Skeletal muscle tissue (tissue), 4 donors: ENCODE data around the gene SLC25A23. TPM values are rescaled to one million over a fixed set of nuclear protein-coding genes. Genes with fewer than 3 reads are reported as not detected.

Experiments
- H3K27ac ChIP-seq: one replicate; pipeline ENCODE4 v1.7.0; 2013; ENCODE audit warnings: mild to moderate bottlenecking, low read depth, low read length, inconsistent platforms
- H3K27me3 ChIP-seq, 3 donors: one replicate each; pipeline ENCODE4 v1.7.0; 2013; ENCODE audit warnings: low read length in 3 of 3; ENCODE audit not compliant: control insufficient read depth in 3 of 3, insufficient read depth in 3 of 3
- H3K36me3 ChIP-seq, 3 donors: one replicate each; pipeline ENCODE4 v1.7.0; 2013; ENCODE audit warnings: low read length in 3 of 3; ENCODE audit not compliant: control insufficient read depth in 3 of 3, insufficient read depth in 3 of 3
- H3K4me1 ChIP-seq, 3 donors: one replicate each; pipeline ENCODE4 v1.7.0; 2013; ENCODE audit warnings: low read length in 3 of 3, mild to moderate bottlenecking in 3 of 3; ENCODE audit not compliant: control insufficient read depth in 3 of 3, insufficient read depth in 3 of 3
- H3K4me3 ChIP-seq, 3 donors: one replicate each; pipeline ENCODE4 v1.7.0; 2013; ENCODE audit warnings: low read length in 3 of 3
- H3K9ac ChIP-seq, 3 donors: one replicate each; pipeline ENCODE4 v1.7.0; 2013; ENCODE audit warnings: low read length in 3 of 3, mild to moderate bottlenecking in 3 of 3, moderate library complexity in 2 of 3, low read depth in 1 of 3
- H3K9me3 ChIP-seq, 3 donors: one replicate each; pipeline ENCODE4 v1.7.0; 2013; ENCODE audit warnings: low read length in 3 of 3; ENCODE audit not compliant: control insufficient read depth in 3 of 3
- total RNA-seq: library from RNA; depleted of rRNA; stranded (reverse); fragments of >200 nt; gene quantifications from one replicate; pipeline ENCODE4 v1.2.3, GENCODE V29; 2014
- donor health status: Osteomylitis.

SLC25A23 gene
- total RNA-seq, 1 donor from 2014 or later, result 7.8 TPM

- Histone ChIP-seq H3K9me3 (peaks cover 0 to 5% (median 3%) of the 10 kb centered on the region in 3 donors), H3K4me1 (no peaks in the 10 kb centered on the region), H3K27ac (no peak overlapping the region), H3K9ac (no peak overlapping the region), H3K4me3 (no peak overlapping the region), H3K36me3 (no peaks in the 10 kb centered on the region), H3K27me3 (peaks cover 4 to 15% (median 8%) of the 10 kb centered on the region in 3 donors)
Observed at GRCh38 chr19:6495947-6496346, 36.4 kb upstream of the SLC25A23 start.

- H3K4me1 ChIP-seq, result no peaks in the 10 kb centered on the region
- no peaks in the 10 kb centered on the region for H3K36me3 ChIP-seq
- H3K27me3 ChIP-seq, result peaks cover 0 to 7% (median 4%) of the 10 kb centered on the region in 3 donors
- H3K9ac ChIP-seq, result no peak overlapping the region
- H3K9me3 ChIP-seq, result peaks cover 0 to 5% (median 3%) of the 10 kb centered on the region in 3 donors
- no peak overlapping the region for H3K4me3 ChIP-seq
- no peak overlapping the region for H3K27ac ChIP-seq
Observed at GRCh38 chr19:6494438-6495036, 34.9 kb upstream of the SLC25A23 start.

- Histone ChIP-seq H3K27me3 (peaks cover 0 to 5% (median 2%) of the 10 kb centered on the region in 3 donors), H3K9ac (no peak overlapping the region), H3K27ac (no peak overlapping the region)
Observed at GRCh38 chr19:6491802-6492592, 32.4 kb upstream of the SLC25A23 start.

DNA sequence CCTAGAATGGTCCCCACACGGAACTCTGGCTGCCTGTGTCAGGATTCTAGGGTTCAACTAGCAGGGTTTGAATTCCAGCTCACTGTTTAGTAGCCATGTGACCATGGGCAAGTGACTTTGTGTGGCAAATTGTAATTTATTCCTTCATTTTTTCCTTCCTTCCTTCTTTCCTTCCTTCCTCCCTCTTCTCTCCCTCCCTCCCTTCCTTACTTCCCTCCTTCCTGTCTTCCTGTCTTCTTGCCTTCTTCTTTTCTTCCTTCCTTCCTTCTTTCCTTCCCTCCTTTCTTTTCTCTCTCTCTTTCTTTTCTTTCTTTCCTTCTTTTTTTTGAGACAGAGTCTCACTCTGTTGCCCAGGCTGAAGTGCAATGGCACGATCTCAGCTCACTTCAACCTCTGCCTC is 30.5 kb upstream of the SLC25A23 start:
- no peaks in the 10 kb centered on the region for H3K36me3 ChIP-seq
- peaks cover 0 to 6% (median 5%) of the 10 kb centered on the region in 3 donors for H3K9me3 ChIP-seq
- no peak overlapping the region for H3K27ac ChIP-seq
- no peaks in the 10 kb centered on the region for H3K4me1 ChIP-seq
- peaks cover 0 to 5% (median 2%) of the 10 kb centered on the region in 3 donors for H3K27me3 ChIP-seq
- no peak overlapping the region for H3K4me3 ChIP-seq
- H3K9ac ChIP-seq, result no peak overlapping the region

More at GRCh38 chr19:6491802-6492592, 32.4 kb upstream of the SLC25A23 start:
- H3K36me3 ChIP-seq, result no peaks in the 10 kb centered on the region
- no peak overlapping the region for H3K4me3 ChIP-seq
- H3K4me1 ChIP-seq, result no peaks in the 10 kb centered on the region
- H3K9me3 ChIP-seq, result peaks cover 0 to 6% (median 5%) of the 10 kb centered on the region in 3 donors

- H3K27me3 ChIP-seq, result peaks cover 0 to 5% (median 2%) of the 10 kb centered on the region in 3 donors
- peaks cover 0 to 6% (median 5%) of the 10 kb centered on the region in 3 donors for H3K9me3 ChIP-seq
- H3K27ac ChIP-seq, result no peak overlapping the region
- no peak overlapping the region for H3K4me3 ChIP-seq
- H3K9ac ChIP-seq, result no peak overlapping the region
- H3K36me3 ChIP-seq, result no peaks in the 10 kb centered on the region
- no peaks in the 10 kb centered on the region for H3K4me1 ChIP-seq
Observed at GRCh38 chr19:6489278-6490061, 29.9 kb upstream of the SLC25A23 start.

DNA sequence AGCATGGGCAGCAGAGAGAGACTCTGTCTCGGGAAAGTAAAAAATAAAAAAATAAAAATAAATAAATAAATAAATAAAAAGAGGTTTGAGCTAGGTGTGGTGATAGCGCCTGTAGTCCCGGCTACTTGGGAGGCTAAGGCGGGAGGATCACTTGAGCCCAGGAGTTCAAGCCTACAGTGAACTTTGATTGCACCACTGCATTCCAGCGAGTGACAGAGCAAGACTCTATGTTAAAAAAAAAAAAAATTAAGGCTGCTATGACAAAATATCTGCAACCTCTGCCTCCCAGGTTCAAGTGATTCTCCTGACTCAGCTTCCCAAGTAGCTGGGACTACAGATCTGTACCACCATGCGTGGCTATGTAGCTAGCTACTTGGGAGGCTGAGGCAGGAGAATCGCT is 25.2 kb upstream of the SLC25A23 start:
- Histone ChIP-seq H3K36me3 (no peaks in the 10 kb centered on the region), H3K9ac (no peak overlapping the region), H3K4me3 (no peak overlapping the region), H3K9me3 (peaks cover 0 to 2% (median 0%) of the 10 kb centered on the region in 3 donors), H3K4me1 (no peaks in the 10 kb centered on the region), H3K27me3 (peaks cover 11 to 24% (median 13%) of the 10 kb centered on the region in 3 donors), H3K27ac (no peak overlapping the region)

DNA sequence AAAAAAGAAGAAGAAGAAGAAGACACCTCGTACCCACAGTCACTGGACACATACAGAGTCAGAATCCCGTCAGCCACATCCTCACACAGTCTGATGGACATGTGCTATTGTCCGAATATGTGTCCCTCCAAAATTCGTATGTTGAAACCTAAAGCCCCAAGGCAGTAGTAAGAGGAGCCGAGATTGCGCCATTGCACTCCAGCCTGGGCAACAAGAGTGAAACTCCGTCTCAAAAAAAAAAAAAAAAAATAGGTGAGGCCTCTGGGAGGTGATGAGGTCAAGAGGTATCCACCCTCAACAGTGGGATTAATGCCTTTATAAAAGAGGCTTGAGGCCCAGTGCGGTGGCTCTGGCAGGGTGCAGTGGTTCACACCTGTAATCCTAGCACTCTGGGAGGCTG is 24.6 kb upstream of the SLC25A23 start:
- H3K9ac ChIP-seq, result no peak overlapping the region
- H3K9me3 ChIP-seq, result peaks cover 0 to 2% (median 0%) of the 10 kb centered on the region in 3 donors
- no peak overlapping the region for H3K4me3 ChIP-seq
- no peaks in the 10 kb centered on the region for H3K4me1 ChIP-seq
- no peaks in the 10 kb centered on the region for H3K36me3 ChIP-seq
- H3K27me3 ChIP-seq, result peaks cover 14 to 24% (median 17%) of the 10 kb centered on the region in 3 donors
- no peak overlapping the region for H3K27ac ChIP-seq

- Histone ChIP-seq H3K27ac (no peak overlapping the region), H3K27me3 (peaks cover 18 to 24% (median 20%) of the 10 kb centered on the region in 3 donors), H3K9me3 (no peaks in the 10 kb centered on the region), H3K36me3 (no peaks in the 10 kb centered on the region), H3K9ac (no peak overlapping the region), H3K4me3 (no peak overlapping the region), H3K4me1 (no peaks in the 10 kb centered on the region)
Observed at GRCh38 chr19:6483235-6483634, 23.6 kb upstream of the SLC25A23 start.

DNA sequence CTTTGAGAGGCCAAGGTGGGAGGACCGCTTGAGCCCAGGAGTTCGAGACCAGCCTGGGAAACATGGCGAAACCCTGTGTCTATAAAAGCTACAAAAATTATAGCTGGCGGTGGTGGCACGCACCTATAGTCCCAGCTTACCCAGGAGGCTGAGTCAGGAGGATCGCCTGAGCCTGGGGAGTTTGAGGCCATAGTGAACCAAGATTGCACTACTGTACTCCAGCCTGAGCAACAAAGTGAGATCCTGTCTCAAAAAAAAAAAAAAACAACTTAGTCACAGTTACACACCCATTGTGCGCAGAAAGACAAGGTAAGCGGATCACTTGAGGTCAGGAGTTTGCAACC is 22.7 kb upstream of the SLC25A23 start:
- H3K36me3 ChIP-seq, result no peaks in the 10 kb centered on the region
- no peaks in the 10 kb centered on the region for H3K4me1 ChIP-seq
- H3K27me3 ChIP-seq, result peaks cover 18 to 24% (median 20%) of the 10 kb centered on the region in 3 donors
- no peak overlapping the region for H3K27ac ChIP-seq
- no peak overlapping the region for H3K9ac ChIP-seq
- no peak overlapping the region for H3K4me3 ChIP-seq
- no peaks in the 10 kb centered on the region for H3K9me3 ChIP-seq
